HK-2 (cell line): ENCODE results near the gene MEG3.

ENCODE experiments used
- DNase-seq: peaks from one replicate; pipeline ENCODE4 v3.0.0-alpha.2; 2018; ENCODE audit not compliant: unreplicated experiment

MEG3 gene

GRCh38 chr14:100864960-100865681 is 39.2 kb downstream of the MEG3 start:
- DNase-seq, result no peak

DNA sequence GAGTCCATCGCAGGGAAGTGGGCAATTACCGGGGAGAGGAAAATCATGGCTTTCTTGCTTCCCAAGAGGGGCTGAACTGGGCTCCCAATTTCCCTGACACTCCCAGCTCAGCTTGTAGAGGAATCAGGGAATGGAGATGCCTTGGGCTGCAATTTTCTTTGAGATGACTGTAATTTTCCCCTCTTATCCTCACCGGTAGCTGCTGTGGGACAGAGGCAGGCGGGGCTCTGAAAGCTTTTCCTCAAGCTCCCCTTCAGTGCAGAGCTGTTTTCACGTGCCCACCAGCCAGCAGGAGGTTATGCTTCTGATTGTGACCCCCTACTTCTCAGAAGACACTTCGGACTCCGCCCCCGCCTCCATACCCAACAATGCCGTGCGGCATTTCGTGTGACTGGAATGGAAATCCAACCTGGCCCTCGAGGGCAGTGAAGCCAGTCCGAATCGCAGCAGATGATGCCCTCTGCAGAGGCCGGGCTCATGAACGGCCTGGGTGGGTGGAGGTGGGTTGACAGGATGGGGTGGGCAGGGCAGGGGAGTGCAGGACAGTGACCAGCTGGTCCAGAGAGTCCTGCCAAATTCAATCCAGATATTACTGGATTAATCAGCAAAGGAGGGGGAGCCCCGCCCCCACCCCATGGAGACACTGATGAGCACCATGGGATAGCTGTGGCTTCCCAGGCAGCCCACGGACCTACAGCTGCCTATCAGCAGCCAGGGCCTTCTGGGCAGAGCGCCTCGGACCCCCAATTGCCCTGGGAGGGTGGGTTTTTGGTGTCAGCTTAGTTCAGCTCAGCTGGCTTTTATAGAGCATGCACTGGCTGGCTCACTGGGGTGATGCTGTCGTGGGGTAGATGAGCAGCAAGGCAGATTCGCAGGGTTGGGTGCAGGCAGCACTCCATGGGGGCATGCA is 40.0 kb downstream of the MEG3 start:
- DNase-seq, result no peak

- DNase-seq, result no peak
These were observed 41.0 kb downstream of the MEG3 start for GRCh38 chr14:100866666-100867630.

GRCh38 chr14:100867631-100868315 is 41.9 kb downstream of the MEG3 start:
- DNase-seq, result no peak

GRCh38 chr14:100868621-100869370 is 42.9 kb downstream of the MEG3 start:
- no peak for DNase-seq

GRCh38 chr14:100871234-100872186 is 45.6 kb downstream of the MEG3 start:
- DNase-seq, result peak; percentile 8

DNA sequence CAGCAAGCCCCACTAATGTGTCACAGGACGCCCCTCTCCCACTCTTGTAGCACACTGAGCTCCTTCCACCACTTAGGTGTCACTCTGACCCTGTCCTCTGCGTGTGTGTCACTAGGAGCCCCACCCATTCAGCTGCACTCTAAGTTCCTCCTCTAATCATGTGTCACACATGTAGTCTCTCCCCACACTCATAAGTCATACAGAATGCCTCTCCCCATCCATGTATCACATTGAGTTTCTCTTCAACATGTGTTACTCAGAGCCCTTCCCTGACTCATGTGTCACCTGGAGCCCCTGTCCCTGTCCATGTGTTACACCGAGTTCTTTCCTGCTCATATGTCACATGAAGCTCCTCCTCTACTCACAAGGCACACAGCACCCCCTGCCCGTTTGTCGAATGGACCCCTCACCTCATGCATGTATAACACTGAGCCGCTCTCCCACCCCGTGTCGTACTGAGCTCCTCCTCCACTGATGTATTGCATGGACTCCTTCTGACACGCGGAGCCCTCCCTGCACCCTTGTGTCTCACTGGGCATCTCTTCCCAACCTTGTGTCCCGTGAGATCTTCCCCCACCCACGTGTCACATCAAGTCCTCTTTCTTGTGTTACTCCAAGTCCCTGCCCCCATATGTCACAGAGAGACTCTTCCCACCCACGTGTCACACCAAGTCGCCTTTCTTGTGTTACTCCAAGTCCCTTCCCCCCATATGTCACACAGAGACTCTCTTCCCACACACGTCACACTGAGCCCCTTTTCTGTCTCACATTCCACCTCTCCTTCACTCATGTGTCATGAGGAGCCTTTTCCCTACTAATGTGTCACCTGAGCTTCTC is 46.6 kb downstream of the MEG3 start:
- no peak for DNase-seq

- no peak for DNase-seq
These were observed 47.2 kb downstream of the MEG3 start for GRCh38 chr14:100873096-100873482.

- DNase-seq, result no peak
These were observed 48.1 kb downstream of the MEG3 start for GRCh38 chr14:100874051-100874410.

DNA sequence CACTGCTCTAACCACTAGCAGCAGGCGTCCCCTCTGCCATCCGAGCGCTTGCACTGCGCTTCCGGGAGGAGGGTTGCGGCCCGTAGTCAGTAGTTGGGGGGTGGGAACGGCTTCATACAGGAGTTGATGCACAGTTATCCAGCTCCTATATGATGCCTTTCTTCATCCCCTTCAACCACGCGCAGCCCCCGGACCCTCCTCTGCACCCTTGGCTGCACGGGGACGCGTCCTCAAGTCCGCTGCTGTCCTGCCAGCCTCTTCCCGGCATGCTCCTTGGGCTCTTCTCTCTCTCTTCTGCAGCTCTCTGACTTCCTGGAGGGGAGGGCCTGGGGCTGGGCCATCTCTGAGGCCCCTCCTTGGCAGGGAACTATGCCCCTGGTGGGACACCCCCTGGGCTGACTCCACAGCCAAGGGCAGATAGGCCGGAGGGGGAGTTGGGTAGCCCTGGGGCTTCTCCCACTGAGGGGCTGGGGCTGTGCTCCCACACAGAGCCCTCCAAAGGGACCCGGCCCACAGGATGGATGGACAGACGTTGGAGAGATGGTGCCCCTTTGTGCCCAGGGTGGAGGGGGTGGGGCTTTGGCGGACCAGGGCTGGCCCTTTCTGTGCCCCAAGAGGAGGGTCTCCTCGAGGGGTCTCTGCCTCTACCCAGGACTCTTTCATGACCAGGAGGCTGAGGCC is 48.6 kb downstream of the MEG3 start:
- DNase-seq, result no peak

DNA sequence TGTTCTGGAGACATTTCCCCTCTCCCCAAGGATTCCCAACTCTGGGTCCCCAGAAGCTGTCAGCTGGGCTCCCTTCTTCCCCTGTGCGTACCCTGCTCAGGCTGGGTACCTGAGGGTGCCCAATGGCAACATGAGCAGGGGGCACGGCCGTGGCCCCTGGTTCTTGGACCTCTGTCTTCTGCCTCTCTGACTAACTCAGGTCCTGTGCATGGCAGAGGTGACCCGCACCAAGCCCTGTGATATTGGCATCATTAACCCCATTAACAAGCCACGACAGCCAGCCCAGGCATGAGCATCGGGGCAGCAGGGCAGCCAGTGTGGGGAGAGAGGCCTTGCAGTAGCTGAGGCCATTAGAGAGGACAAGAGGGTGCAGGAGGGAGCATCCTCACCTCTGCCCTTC is 49.2 kb downstream of the MEG3 start:
- DNase-seq, result no peak

DNA sequence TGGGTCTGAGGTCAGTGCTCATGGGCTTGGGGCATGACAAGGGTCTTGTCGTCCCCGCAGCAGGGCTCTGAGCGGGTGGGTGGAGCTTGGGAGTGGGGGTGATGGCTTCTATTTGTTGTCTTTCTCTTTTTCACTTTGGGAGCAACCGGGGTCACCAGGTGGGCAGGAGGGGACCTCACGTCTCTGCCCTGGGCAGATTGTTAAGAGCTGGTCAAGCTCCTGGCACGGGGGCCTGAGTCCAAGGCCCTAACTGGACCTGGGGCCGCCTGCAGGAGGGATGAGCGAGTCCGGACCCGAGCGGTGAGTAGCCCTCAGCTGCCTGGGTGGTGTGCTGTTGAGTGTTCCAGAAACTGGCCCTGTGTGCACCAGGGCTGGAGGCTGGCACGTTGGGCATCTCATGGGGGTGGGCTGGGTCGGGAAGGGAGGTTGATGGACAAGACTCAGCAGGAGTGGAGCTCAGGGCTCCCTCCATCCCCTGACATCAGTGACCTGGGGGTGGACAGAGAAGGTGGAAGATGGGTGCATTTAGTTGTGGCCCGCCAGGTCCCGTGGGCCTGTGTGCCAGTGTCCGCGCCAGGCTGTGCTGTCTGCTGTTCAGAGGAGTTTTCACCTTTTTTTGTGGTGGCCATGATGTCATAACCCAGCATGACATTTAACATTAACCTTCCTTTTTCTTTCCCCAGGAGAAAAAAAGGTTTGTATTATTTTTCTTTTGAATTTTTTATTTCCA is 50.1 kb downstream of the MEG3 start:
- no peak for DNase-seq

DNA sequence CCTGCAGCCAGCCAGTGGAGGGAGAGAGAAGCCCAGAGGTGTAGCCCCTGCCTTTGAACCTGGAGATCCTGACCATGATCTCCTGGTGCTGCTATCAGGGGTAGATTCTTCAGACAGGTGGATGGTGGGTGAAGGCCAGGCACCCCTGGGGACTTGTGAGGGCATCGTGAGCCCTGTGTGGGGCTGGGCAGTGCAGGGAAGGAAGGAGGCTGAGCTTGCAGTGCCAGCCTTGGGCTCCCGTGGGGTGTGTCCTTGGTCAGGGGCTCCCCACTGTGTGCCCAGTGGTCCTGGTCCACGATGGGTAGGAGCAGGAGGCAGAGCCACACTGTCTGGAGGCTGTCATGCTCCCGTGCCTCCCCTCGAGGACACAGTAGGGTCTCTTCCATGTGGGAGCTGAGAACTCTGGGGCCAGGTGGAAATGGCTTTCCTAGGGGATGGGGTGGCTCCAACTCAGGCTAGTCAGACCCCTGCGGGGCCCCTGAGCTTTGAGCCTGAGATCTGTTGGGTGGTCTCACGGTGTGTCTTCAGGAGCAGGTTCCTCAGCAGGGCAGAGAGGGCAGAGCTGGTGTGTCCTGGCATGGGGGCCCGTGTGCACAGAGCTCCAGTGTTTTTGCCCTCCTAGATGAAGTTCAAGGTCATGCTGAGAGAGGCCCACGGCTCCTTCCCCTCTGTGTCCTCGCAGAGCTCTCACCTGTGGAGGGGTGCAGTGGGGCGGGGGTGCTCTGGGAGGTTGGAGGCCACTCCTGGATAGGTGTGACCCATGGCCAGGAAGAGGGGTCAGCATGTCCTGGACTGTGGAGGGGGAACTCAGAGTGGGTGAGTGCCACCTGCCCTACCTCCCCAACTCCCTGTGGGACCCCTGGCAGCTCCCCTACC is 52.6 kb downstream of the MEG3 start:
- no peak for DNase-seq

DNA sequence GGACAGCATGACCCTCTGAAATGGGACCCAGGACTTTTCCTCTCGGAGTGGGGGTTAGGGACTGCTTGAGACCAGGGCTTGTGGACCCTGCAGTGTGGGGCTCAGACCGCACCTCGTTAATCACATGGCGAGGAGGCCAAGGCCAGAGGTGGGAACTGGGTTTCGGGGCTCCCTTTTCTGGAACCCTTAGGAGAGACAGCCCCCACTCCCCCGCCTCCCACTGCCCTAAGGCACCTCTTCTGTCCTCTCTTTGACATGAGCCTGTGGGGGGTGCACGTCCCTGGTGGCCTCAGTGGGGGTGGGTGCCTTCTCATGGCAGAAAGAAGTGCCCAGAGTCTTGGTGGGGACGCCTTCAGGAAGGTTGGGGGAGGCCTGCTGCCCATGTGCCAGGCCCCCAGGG is 53.3 kb downstream of the MEG3 start:
- no peak for DNase-seq

DNA sequence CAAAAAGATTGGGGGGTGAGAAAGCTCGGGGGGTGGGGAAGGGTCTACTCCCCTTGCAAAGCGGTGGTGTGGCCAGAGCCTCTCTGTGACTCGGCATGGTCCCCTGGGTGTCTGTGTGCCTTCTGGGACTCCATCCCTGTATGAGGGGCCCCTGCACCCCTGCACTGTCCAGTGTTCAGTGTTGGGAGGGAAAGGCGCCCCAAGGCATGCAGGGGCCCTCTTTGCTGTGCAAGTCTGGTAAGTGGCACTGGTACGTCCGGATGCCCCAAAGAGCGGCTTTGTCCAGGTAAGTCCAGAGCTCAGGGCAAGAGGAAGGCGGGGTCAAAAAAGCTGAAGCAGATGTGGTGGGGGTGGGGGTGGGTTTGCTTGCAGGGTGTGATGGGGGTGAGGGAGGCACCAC is 53.9 kb downstream of the MEG3 start:
- DNase-seq, result no peak
